ENCODE data around the gene HOXC9.

Gene HOXC9

DNA sequence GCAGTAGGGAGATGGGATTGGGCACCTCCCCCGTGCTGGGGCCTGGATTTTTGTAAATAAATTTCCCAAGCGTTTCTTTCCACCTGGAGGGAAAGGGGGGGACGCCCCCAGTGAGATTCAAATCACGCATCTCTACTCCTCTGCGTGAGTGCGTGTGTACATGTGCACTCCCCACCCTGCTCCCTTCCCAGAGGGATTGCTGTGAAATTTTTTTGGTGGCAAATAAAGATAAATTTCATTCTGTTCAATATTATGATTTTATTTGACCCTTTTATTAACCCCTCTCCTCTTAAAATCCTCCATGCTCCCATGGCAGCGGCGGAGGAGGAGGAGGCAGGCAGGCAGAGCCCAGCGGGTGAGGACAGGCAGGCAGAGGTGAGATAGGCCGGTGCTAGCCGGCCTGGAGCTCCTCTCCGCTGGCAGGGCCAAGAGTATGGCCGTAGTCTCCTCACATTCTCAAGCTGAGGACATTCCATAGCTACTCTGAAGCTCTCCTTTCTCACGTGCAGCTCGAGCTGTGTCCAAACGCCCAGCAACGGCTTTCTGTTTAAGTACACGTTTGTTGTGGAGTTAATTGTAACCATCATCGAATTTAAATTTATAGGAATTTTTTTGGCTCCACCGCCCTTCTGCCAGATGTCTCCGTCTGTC is 23.7 kb upstream of the HOXC9 start:
- DNase-seq: no peak

DNA sequence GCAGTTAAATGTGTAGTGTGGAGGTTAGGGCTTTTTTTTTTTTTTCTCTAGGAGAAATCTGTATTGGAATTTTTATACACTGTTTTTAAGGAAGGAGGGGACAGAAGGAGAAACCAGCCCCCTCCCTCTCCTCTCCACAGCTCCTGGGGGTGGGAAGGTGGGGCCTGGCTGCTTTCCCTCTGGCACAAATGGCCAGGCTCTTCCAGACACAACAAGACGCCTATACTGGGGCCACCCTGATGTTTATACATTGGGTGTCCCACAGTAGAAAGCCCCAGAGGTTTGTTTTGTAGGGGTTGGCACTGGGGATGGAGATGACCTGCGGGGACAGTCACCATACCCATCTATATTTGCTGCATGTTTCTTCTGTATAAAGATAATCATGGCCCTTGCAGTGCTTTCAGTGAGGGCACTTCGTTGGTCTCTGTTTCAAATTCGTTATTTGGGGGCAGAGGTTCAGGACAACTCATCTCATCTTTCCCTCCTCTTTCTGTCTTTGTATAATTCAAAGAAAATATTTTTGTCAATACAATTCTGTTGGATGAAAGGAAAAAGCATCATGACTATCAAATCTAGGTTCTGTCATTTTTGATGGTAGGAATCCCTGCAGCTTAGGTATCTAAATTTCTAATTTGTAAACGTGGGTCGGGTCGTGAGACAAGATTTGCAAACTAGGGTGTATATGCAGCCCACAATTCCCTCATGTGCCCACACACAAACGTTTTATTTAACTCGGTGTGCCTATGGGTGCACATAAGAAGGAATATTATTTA is 23.0 kb upstream of the HOXC9 start:
- DNase-seq: no peak

DNA sequence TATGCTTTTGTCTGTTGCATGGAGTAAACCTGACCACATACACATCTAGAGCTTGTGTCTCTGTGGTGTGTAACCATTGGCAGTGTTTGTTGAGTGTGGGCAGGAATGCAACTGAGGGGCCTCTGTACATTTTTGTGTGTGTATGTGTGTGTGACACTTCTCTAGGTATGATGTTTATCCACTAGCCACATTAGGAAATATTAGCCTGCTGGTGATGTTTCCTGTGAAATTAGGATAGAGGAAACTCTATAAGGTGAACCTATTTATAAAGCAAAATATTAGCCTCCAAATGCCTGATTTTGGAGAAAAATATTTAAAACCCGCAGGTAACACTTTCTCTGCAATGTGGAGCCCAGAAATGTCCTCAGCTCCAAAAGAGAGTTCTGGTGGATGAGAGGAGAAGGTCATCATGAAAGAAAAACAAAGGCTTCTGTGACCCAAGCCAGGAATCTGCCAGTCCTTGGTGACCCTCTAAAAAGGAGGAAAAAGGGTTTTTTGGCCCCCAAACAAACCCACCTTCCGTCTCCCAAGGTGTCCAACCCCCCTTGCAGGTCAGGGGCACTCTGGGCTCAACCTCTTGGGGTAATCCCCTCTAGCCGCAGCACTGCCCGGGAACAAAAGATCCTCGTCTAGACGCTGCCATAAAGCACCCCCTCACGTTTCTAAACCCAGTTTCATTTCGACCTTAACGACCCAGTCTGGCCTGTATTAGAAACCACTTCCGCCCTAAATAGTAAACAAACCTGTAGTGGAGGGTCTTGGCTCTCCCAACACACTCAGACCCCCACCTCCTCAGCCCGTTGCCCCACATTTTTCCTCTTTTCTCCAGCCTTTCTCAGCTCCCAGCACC is 22.1 kb upstream of the HOXC9 start:
- no peak for DNase-seq

DNA sequence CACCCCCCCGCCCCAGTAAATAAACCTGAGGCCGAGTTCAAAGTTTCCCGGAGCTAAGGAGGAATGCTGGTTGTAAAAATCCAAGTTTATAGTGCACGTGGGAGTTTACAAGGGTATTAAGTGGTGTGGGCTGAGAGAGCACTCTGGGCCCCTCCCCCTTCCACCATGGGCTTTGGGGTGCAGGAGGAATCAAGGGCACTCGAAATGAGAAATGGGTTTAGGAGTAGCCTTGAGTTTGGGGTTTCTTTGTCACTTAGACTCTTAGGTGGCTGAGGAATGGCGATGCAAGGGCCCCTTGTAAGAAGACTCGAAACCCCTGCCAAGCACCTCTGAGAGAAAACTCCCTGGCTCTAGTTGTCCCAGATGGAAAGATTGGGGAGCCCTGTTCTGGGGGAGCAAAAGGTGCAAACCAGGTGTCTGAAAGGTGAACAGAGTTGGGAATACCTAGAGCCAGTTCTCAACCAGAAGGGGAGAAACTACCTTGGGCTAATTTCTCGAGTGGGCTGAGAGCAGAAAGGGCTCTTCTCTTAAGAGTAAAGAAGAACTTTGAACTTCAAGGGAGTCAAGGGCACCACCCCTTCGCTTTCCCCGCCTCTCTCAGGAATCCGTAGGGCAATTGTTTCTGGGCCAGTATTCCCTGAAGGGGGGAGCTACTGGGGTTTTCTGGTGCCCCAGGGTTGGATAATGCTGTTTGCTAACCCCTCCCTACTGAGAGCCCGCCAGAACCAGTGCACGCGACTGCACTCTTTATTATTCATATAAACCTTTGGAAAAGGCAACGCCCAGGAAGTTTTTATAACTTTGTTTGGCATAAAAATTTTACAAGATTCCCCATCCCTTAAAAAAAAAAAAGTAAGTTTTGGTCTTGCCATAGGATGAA is 21.2 kb upstream of the HOXC9 start:
- DNase-seq: no peak

DNA sequence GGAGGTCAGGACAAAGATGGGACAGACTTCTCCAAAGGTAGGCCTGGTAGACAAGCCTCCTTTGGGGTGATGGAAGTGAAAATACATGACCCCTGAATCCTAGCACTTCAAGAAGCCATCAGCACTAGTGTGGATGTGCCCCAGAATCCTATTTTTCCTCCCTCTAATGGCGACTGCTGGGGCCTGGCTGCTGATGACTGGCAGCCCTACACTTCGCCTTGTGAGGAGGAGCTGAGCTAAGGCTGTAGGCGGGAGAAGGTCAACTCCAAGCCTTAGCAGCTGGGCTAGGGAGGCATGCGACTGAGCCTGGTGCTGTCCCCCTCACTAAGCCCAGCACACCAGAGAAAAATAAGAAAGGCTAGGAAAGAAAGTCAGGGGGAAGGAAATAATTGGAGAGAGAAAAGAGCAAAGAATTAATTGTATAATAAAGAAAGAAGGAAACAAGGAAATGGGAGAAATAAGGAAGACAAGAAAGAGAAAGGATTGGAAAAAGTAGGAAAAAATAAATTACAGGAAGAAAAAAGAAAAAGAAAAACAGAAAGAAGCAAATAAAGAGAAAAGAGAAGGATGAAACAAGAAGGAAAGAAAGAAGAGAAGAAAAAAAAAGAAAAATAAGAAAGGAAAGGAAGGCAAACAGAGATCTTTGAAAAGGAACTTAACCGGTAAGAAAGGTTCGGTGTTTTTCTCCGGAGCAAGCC is 19.7 kb upstream of the HOXC9 start:
- no peak for DNase-seq

DNA sequence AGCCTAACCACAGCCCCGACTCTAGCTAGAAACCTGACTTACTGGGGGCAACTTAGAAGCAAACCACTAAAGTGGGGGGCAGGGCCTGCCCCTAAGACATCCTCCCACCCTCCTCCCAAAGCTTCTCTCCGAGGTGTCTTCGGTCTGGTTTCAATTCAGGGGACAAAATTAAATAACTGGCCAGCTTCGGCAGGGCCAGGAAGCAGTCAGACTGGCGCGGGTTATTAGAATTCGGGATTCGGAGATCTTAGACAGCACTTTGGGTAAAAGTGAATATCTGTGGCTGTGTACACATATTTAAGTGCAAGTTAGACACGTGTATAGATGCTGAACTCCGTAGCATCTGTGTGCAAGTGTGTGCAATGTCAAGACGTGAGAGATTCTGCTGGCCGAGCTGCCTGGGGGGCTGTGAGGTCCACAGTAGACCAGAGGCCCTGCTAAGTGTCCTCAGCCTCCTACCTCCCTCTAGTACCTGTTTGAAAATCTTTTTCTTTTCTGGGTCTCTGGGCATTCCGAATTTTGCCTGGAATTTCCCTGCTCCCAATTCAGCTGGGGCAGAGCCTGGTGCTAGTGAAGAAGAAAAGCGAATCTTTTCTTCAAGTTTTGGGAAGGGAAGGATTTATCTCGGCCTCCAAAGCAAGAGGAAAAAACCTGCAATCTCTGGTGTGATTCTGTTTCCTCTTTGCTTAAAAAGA is 19.0 kb upstream of the HOXC9 start:
- no peak for DNase-seq

DNA sequence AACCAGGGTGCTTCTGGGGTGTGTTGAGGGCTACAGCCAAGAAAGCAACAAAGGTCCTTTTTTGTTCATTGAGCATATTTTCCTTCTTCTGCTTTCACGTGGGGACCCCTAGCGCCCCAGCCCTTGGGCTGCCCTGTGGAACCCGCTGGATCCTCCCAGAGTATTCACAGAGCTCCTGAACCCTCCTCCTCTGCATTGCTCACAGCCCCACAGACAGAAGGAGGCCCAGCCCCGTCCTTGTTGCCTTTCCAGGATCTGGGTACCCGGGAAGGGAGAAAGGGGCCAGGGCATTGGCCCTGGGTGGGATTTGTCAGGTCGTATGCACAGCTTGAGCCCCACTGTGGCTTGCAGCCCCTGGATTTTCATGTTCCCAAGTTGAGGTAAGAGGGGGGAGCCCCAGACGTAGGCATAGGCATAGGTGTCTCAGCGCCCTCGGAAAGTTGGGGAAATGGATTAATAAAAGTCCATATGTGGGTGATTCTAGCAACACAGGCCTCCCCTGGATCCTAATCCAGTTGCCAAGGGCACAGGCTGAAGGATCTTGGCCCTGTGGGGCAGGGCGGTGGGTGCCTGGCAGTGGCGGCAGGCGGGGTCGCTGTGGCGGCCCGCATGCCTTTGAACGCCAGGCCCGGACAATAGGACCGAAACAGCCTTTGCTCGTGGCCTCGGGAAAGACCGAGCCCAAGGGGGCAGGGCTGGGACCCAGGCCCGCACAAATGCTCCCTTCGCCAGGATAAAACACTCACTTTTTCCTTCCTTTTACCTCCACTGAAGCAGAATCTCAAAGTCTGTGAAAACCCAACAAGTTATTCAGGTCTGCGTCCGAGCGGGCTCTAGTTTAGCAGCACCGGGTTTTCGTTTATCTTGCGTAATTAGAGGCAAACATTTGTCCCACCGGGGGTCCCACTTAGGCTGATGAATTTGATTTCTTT is 18.1 kb upstream of the HOXC9 start:
- no peak for DNase-seq

DNA sequence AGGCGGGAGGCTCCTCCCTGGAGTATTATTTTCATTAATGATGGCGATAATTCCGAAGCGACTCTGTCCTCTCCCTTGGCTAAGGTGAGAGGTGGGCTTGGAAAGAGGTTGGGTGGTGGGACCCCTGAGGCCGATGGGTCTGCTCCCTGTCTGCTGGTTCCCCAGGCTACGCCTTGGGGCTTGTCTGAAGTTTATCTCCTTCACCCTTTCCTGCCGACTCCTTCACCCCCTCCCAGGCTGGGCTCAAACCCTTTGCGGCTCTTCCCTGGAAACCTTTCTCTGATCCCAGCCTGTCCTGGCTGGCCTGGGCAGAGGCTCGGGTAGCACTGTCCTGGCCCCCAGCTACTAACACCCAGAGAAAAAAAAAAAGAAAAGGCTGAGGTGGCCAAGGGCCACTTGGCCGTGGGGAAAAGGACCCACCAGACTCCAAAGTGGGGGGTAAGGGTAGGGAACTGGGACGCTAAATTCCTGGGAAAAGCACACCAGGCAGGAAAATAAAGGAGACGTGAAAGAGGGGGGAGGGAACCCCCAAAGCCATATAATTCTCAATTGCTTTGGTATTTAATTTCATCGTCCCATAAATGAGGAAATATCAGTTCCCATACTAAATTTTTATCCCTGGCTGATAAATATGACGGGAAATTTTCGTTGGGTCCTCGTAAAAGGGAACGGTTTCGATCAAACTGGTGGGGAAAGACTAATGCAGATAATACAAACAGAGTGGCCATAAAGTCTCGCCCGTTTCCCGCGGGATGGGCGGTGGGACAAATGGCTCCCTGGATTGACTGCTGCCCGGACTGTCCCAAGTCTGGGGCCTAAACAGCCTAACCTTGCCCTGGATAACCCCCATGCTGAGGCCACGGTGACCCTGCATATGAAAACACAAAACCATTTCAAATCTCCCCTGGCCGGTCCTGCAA is 17.1 kb upstream of the HOXC9 start:
- no peak for DNase-seq

DNA sequence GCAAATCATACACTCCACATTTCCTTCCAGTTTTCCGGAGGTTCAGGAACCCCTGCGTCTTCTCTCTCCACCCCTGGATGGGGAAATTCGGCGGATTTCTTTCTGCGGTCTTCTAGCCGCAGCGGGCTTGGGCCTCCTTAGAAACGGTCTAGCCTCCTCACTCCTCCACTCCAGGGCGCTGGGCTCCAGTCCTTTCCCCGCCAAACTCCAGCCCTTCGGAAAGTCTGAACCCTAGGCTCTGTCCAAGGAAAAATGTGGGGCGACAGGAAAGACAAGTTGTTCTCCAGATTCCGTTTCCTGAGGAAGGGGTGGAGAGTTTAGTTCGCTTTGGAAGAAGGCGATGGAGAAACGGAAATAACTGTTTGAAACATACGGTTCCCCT is 16.4 kb upstream of the HOXC9 start:
- DNase-seq: no peak

DNA sequence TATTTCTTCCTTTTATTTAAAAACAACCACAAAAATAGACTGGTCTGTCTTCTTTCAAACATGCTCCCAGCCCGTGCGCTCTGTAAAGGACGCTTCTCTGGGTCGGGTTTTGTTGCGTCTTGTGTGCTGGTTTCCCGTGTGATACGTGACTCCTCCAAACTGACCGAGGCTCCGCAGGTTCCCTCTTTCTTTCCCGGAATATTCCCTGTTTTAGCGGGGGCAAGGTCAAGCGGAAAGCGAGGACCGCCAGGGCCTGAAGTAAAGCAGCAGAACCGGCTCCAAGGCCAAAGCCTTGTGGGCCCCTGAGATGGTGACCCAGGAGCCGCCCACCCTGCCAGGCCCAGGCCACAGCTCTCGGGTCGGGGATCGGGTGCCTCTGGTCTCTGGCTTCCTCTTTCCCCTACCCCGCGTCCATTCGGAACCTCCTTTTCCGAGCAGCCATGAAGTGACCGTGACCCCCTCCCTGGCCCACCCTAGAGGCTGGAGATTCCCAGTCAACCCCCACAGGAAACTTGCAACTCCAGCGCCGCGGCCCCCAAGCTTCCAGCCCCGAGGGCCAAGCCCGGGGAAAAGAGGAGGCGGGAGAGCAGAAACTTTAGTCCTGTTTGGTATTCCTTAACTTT is 15.9 kb upstream of the HOXC9 start:
- no peak for DNase-seq

DNA sequence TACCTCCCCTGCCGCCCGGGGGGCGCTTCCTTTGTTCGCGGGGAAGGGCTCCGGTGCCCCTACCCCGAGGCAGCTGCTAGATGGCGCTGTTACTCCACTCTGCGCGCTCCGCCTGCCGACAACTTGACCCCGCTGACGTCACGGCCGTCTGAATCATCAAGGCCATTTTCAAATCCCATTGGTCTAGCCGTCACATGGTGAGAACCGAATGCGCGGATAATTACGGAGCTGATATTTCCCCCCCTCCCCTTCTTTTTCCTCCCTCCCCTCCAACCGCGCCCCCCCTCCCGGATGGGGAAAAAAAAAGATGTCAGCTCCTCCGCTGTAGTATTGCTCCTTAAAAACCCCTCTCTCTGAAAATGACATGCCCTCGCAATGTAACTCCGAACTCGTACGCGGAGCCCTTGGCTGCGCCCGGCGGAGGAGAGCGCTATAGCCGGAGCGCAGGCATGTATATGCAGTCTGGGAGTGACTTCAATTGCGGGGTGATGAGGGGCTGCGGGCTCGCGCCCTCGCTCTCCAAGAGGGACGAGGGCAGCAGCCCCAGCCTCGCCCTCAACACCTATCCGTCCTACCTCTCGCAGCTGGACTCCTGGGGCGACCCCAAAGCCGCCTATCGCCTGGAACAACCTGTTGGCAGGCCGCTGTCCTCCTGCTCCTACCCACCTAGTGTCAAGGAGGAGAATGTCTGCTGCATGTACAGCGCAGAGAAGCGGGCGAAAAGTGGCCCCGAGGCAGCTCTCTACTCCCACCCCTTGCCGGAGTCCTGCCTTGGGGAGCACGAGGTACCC is 14.9 kb upstream of the HOXC9 start, which contains the start of gene HOXC10:
HOXC10 (plus strand) TSS at position 246 of the 791 bp plus-strand sequence; CDS start at position 360, 114 bp downstream.
- peak; percentile 70 to 82 for DNase-seq

DNA sequence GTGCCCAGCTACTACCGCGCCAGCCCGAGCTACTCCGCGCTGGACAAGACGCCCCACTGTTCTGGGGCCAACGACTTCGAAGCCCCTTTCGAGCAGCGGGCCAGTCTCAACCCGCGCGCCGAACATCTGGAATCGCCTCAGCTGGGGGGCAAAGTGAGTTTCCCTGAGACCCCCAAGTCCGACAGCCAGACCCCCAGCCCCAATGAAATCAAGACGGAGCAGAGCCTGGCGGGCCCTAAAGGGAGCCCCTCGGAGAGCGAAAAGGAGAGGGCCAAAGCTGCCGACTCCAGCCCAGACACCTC is 14.3 kb upstream of the HOXC9 start:
- DNase-seq: no peak

DNA sequence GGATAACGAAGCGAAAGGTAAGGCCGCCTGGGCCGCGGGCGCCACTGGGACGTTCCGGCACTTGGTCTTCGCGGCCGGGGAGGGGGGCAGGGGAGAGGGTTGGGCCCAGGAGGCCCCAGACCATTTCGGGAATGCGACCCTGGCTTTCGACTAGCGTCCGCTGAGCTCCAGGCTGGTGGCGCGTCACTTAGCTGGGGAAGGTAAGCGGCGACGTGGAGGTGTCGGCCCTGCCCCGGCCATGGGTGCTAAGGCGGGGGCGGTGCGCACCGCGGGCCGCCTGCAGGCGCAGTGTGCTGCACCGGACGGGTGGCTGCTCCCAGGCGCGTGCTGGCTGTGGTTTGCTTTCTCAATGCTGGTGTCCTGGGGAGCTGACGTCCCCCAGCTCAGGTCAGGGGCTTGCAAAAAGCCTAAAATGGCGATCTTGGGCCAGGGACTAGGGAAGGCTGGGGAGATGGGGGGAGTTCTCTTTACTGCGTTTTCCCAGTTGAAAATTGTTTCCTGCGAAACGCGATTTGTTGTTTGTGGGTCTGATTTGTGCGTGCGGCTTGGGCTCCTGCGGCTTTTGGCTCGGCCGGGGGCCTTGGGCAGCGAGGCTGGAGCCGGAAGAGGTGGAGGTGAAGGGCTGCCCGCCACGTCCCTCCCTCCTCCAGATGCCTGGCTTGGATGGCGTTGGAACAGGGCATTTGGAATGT is 13.8 kb upstream of the HOXC9 start:
- no peak for DNase-seq

DNA sequence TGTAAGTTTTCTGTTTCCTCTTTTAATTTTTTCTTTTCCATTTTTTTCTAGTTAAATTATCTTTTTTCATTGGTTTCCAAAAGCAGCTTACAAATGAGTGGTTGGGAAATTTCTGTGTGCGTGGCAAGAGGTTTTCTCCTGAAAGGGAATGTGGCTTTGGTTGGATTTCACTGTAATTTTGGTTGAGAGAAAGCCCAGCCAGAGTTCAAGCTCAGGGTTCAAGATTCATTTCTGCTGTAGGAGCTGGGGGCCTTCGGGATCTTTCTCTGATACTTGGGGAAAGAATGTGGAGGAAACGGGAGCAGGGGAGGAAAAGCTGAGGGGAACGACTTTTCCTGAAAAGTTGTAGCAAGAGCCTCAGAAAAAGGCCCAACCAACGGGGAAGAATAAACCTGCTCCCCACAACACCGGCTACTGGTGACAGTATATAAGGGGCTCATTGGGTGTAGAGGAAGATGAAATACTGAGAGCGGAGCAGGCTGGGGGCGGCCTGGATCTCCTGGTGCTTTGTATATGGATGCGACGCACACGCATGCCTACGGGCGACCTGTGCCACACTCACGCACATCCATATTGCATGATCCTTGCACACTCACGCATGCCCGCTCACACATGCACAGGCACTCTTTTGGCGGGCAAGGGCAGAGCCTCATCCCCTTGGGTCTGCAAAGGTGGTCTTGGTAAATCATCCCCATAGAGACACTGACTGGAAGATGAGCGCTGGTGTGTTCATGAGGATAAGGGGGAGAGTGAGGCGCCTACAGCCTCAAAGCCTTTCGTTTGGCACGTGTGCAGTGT is 13.1 kb upstream of the HOXC9 start:
- no peak for DNase-seq

DNA sequence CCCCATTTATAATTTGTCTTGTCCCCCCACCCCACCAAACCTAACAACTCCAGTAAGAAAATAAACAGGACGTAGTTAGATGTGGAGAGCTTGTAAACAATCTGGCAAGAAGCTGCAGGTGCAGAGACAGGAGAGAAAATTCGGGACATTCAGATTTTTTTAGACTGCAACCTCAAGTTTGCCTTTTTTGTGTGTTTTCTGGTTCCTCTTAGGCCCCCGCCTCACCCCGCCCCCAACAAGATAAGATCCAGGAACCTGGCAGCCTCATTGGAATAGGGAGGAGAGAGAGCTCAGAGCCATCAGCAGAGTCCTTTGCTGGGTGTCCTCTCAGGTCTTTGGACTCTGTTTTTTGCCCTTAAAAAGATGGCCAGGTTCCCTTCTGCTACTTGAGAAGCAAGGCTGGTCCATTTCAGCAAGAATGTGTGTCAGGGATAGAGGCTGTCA is 12.2 kb upstream of the HOXC9 start:
- DNase-seq: no peak

DNA sequence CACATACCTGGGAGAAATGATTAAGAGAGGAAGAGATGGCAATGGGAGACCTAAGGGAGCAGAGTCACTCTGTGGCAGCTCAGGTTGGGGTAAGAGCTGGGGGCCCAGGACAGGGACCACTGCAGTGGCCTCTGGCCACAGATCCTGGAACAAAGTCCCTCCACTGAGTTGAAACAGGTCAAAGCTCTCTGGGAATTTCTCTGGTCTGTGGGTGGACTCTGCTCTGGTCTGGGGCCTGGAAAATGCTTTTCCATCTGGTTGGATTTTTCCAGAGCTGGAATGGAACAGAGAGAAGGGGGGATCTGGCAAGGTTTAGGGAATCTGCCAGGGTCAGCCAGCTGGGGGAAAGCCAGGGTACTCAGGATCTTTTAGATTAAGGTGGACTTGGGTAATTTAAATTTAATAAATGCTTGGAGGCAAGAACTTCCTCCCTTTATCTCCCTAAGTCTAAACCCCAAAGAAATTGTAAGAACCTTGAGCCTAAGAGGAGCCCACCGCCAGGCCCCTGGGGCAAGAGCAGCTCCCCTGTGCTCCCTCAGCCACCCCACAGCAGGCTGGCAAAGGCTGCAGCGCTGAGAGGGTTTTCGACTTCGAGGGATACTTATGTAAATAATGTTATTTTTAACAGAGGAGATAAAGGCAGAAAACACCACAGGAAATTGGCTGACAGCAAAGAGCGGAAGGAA is 11.3 kb upstream of the HOXC9 start:
- no peak for DNase-seq
